Lung (tissue), 12 donors: ENCODE results near the gene SENP3. TPM values are rescaled to one million over a fixed set of nuclear protein-coding genes. Genes with fewer than 3 reads are reported as not detected.

Experiments
- ATAC-seq: fragments of 200-7000 bp; cut with Tn5 transposase; one replicate; pipeline ENCODE4 v1.9.1; 2020; ENCODE audit warnings: moderate number of reproducible peaks; ENCODE audit not compliant: insufficient read depth, low FRiP score
- DNase-seq, 3 donors: peaks; one replicate each; pipeline ENCODE4 v3.0.0-alpha.2; 2013 to 2017
- H3K27ac ChIP-seq, 2 donors: one replicate each; pipeline ENCODE4 v1.5.1; 2013; ENCODE audit warnings: mild to moderate bottlenecking in 2 of 2, moderate library complexity in 2 of 2, control low read depth in 1 of 2, inconsistent platforms in 1 of 2, low read depth in 1 of 2, low read length in 1 of 2
- H3K27me3 ChIP-seq, 3 donors: one replicate each; pipeline ENCODE4 v1.5.1; 2013; ENCODE audit warnings: low read length in 2 of 3; ENCODE audit not compliant: control insufficient read depth in 3 of 3, insufficient read depth in 3 of 3
- H3K36me3 ChIP-seq, 4 donors: one replicate each; pipeline ENCODE4 v1.5.1; 2013; ENCODE audit warnings: low read length in 4 of 4, mild to moderate bottlenecking in 1 of 4, moderate library complexity in 1 of 4; ENCODE audit not compliant: control insufficient read depth in 4 of 4, insufficient read depth in 4 of 4
- H3K4me1 ChIP-seq, 5 donors: one replicate each; pipeline ENCODE4 v1.5.1; 2013; ENCODE audit warnings: low read length in 5 of 5, mild to moderate bottlenecking in 2 of 5, moderate library complexity in 1 of 5; ENCODE audit not compliant: control insufficient read depth in 5 of 5, insufficient read depth in 5 of 5
- H3K4me3 ChIP-seq: one replicate; pipeline ENCODE4 v1.5.1; 2013; ENCODE audit warnings: mild to moderate bottlenecking, control low read depth, moderate library complexity
- H3K9ac ChIP-seq, 2 donors: one replicate each; pipeline ENCODE4 v1.5.1; 2013; ENCODE audit warnings: low read length in 2 of 2, control low read depth in 1 of 2; ENCODE audit not compliant: insufficient read depth in 1 of 2
- H3K9me3 ChIP-seq, 4 donors: one replicate each; pipeline ENCODE4 v1.5.1; 2013; ENCODE audit warnings: low read length in 3 of 4, mild to moderate bottlenecking in 1 of 4, moderate library complexity in 1 of 4; ENCODE audit not compliant: control insufficient read depth in 4 of 4, insufficient read depth in 3 of 4
- CTCF ChIP-seq: IDR thresholded peaks from 2 replicates; pipeline ENCODE4 v1.5.1; 2012; ENCODE audit warnings: mild to moderate bottlenecking; ENCODE audit errors: control extremely low read depth, extremely low read depth
- WGBS, 2 donors: extraction: QIAGEN DNeasy Blood & Tissue Kit; methylation state at CpG; one replicate each; pipeline ENCODE4 v1.1.7; 2013; 5-methylcytosine and 5-hydroxymethylcytosine counted together
- polyA plus RNA-seq, 2 donors: library from polyadenylated mRNA; stranded (reverse); fragments of 200-250 nt; gene quantifications; one replicate each; pipeline ENCODE4 v1.2.1, GENCODE V29; 2013
- total RNA-seq, 2 donors: library from RNA; depleted of rRNA in 1 of 2; stranded (reverse); fragments of >200 nt in 1 of 2; gene quantifications; one replicate each; pipeline ENCODE4 v1.2.1, GENCODE V29; 2014 to 2021
- donor health status: control.
- donor health status: control.
- donor health status: Bipolar disorder and iron deficiency.
- donor health status: healthy.
- donor health status: DM: yes; HTN: yes; CAD: no.

SENP3 gene
- total and polyA plus RNA-seq, 4 donors: 34.0 to 54.4 (median 48.6) TPM

GRCh38 chr17:7538891-7539545 lies 22.7 kb upstream of the SENP3 start:
- no peak overlapping the region for H3K27ac ChIP-seq
- WGBS, 2 donors: 77 to 85% methylated on average over 11 of the region's 11 CpGs
- H3K4me3 ChIP-seq: no peak overlapping the region
- no peak for TF ChIP-seq CTCF
- no peak for DNase-seq
- ATAC-seq: no peak
- H3K36me3 ChIP-seq: no peaks in the 10 kb centered on the region
- no peaks in the 10 kb centered on the region for H3K27me3 ChIP-seq
- no peak overlapping the region for H3K9ac ChIP-seq
- peaks cover 0 to 3% (median 0%) of the 10 kb centered on the region in 4 donors for H3K9me3 ChIP-seq
- H3K4me1 ChIP-seq: no peaks in the 10 kb centered on the region

GRCh38 chr17:7541074-7541621 lies 20.6 kb upstream of the SENP3 start:
- no peaks in the 10 kb centered on the region for H3K27me3 ChIP-seq
- H3K4me1 ChIP-seq: no peaks in the 10 kb centered on the region
- no peaks in the 10 kb centered on the region for H3K36me3 ChIP-seq
- WGBS, 2 donors: 94 to 97% methylated on average over 9 of the region's 9 CpGs
- no peak for ATAC-seq
- H3K4me3 ChIP-seq: no peak overlapping the region
- H3K9ac ChIP-seq: no peak overlapping the region
- peaks cover 0 to 3% (median 0%) of the 10 kb centered on the region in 4 donors for H3K9me3 ChIP-seq
- no peak for TF ChIP-seq CTCF
- no peak for DNase-seq
- H3K27ac ChIP-seq: no peak overlapping the region

GRCh38 chr17:7544911-7545310 lies 16.8 kb upstream of the SENP3 start:
- no peak for TF ChIP-seq CTCF
- 68 to 83% methylated on average over 6 of the region's 6 CpGs for WGBS, 2 donors
- ATAC-seq: no peak

More at GRCh38 chr17:7544911-7545310, 16.8 kb upstream of the SENP3 start:
- Histone ChIP-seq H3K4me3 (no peak overlapping the region), H3K36me3 (no peaks in the 10 kb centered on the region), H3K9ac (no peak overlapping the region), H3K27ac (no peak overlapping the region), H3K9me3 (no peaks in the 10 kb centered on the region), H3K27me3 (no peaks in the 10 kb centered on the region), H3K4me1 (peaks cover 0 to 10% (median 4%) of the 10 kb centered on the region in 5 donors)
- DNase-seq: no peak
